T-helper 17 cell (primary cell): Measurements from ENCODE around the gene XCL2. TPM values are rescaled to one million over a fixed set of nuclear protein-coding genes. Genes with fewer than 3 reads are reported as not detected.

ENCODE experiments used
- ATAC-seq: fragments of 150-1000 bp; cut with Tn5 transposase; 2 replicates; pipeline ENCODE4 v1.10.0; 2021; ENCODE audit warnings: mild to moderate bottlenecking, moderate library complexity
- DNase-seq, 3 donors: peaks; one replicate each; pipeline versions ENCODE4 v3.0.0 to v3.0.0-alpha.2; 2020 to 2021
- H3K9me3 ChIP-seq: one replicate; pipeline ENCODE4 v1.7.0; 2013; ENCODE audit warnings: low read length, mild to moderate bottlenecking; ENCODE audit not compliant: control insufficient read depth, poor library complexity, severe bottlenecking
- H3K27ac Mint-ChIP-seq: one replicate; pipeline ENCODE4 v1.8.0; 2022; ENCODE audit warnings: mild to moderate bottlenecking, moderate library complexity, mixed read lengths
- H3K27me3 Mint-ChIP-seq: one replicate; pipeline ENCODE4 v1.8.0; 2022; ENCODE audit warnings: mixed read lengths
- H3K36me3 Mint-ChIP-seq: one replicate; pipeline ENCODE4 v1.8.0; 2022; ENCODE audit warnings: low read depth, mixed read lengths
- H3K4me1 Mint-ChIP-seq: one replicate; pipeline ENCODE4 v1.8.0; 2022; ENCODE audit warnings: mild to moderate bottlenecking, mixed read lengths
- H3K4me3 Mint-ChIP-seq: one replicate; pipeline ENCODE4 v1.8.0; 2022; ENCODE audit warnings: mild to moderate bottlenecking, moderate library complexity, mixed read lengths
- total RNA-seq, 4 donors: library from RNA in 2 of 4; stranded (reverse) in 2 of 4; gene quantifications; one replicate each; pipeline ENCODE4 v1.2.3 and lab custom pipeline; 2022 to 2026

Gene XCL2
- total RNA-seq, 2 donors from 2014 or later = not detected

- Mint-ChIP-seq H3K4me3 (no peak overlapping the region), H3K4me1 (peaks cover 12% of the 10 kb centered on the region), H3K36me3 (no peaks in the 10 kb centered on the region), H3K27me3 (no peaks in the 10 kb centered on the region), H3K27ac (no peak overlapping the region)
- no peak for ATAC-seq
- no peaks in the 10 kb centered on the region for H3K9me3 ChIP-seq
- DNase-seq = no peak
Observed at GRCh38 chr1:168499688-168500049, 44.1 kb downstream of the XCL2 start.

- ATAC-seq = no peak
- Mint-ChIP-seq H3K36me3 (no peaks in the 10 kb centered on the region), H3K27me3 (no peaks in the 10 kb centered on the region), H3K4me3 (peak overlapping the region; percentile 7), H3K4me1 (peaks cover 12% of the 10 kb centered on the region), H3K27ac (no peak overlapping the region)
- no peak for DNase-seq
- H3K9me3 ChIP-seq = no peaks in the 10 kb centered on the region
Observed at GRCh38 chr1:168498956-168499687, 44.7 kb downstream of the XCL2 start.

GRCh38 chr1:168498159-168498631 is 45.6 kb downstream of the XCL2 start:
- DNase-seq (no peak), ATAC-seq (no peak)
- peaks cover 12% of the 10 kb centered on the region for H3K4me1 Mint-ChIP-seq
- H3K4me3 Mint-ChIP-seq = no peak overlapping the region
- H3K27ac Mint-ChIP-seq = no peak overlapping the region
- no peaks in the 10 kb centered on the region for H3K9me3 ChIP-seq
- no peaks in the 10 kb centered on the region for H3K27me3 Mint-ChIP-seq
- H3K36me3 Mint-ChIP-seq = no peaks in the 10 kb centered on the region

GRCh38 chr1:168497376-168497950 is 46.3 kb downstream of the XCL2 start:
- ATAC-seq (no peak), DNase-seq (no peak)
- H3K4me3 Mint-ChIP-seq = no peak overlapping the region
- H3K27me3 Mint-ChIP-seq = no peaks in the 10 kb centered on the region
- H3K27ac Mint-ChIP-seq = no peak overlapping the region
- H3K9me3 ChIP-seq = no peaks in the 10 kb centered on the region
- no peaks in the 10 kb centered on the region for H3K36me3 Mint-ChIP-seq
- H3K4me1 Mint-ChIP-seq = peaks cover 12% of the 10 kb centered on the region

GRCh38 chr1:168491527-168492164 is 52.2 kb downstream of the XCL2 start:
- Mint-ChIP-seq H3K36me3 (no peaks in the 10 kb centered on the region), H3K27ac (no peak overlapping the region), H3K27me3 (no peaks in the 10 kb centered on the region), H3K4me1 (no peaks in the 10 kb centered on the region), H3K4me3 (no peak overlapping the region)
- no peaks in the 10 kb centered on the region for H3K9me3 ChIP-seq
- ATAC-seq = no peak
- DNase-seq = no peak

Other genes with a start within 250 kb of the XCL2 start
- not detected for gene XCL1, start 32.6 kb upstream of the XCL2 start, total RNA-seq
- gene DPT, start 185.2 kb upstream of the XCL2 start, total RNA-seq = not detected